Transverse colon (tissue), 4 donors: Measurements from ENCODE around the gene ZNF423. TPM values are rescaled to one million over a fixed set of nuclear protein-coding genes. Genes with fewer than 3 reads are reported as not detected.

Experiments
- DNase-seq: peaks from one replicate; pipeline ENCODE4 v3.0.0-alpha.2; 2019
- H3K27ac ChIP-seq, 4 donors: fragments of 200-600 bp; sonication (generic); 2 replicates each; pipeline ENCODE4 v1.5.1; 2016 to 2018; ENCODE audit warnings: inconsistent platforms in 4 of 4
- H3K27me3 ChIP-seq: fragments of 200-600 bp; sonication (generic); 2 replicates; pipeline ENCODE4 v1.5.1; 2017; ENCODE audit warnings: inconsistent platforms
- H3K36me3 ChIP-seq, 4 donors: fragments of 200-600 bp; sonication (generic); 2 replicates each; pipeline ENCODE4 v1.5.1; 2017 to 2019; ENCODE audit warnings: inconsistent platforms in 4 of 4
- H3K4me1 ChIP-seq, 4 donors: fragments of 200-600 bp; sonication (generic); 2 replicates each; pipeline ENCODE4 v1.5.1; 2017 to 2020; ENCODE audit warnings: inconsistent platforms in 4 of 4
- H3K4me3 ChIP-seq, 4 donors: fragments of 200-600 bp; sonication (generic); 1 replicate in 1 of 4; 2 replicates in 3 of 4; pipeline versions ENCODE4 v1.5.1 to v1.6.1; 2017 to 2019; ENCODE audit warnings: inconsistent platforms in 4 of 4
- H3K9me3 ChIP-seq, 2 donors: fragments of 200-600 bp; sonication (generic); 2 replicates each; pipeline ENCODE4 v1.5.1; 2017 to 2019; ENCODE audit warnings: inconsistent platforms in 2 of 2
- EP300 ChIP-seq: sonication (generic); formaldehyde crosslinking; IDR thresholded peaks from one replicate; pipeline ENCODE4 v1.6.1; 2017; ENCODE audit warnings: antibody characterized with exemption, low read depth
- POLR2A ChIP-seq: fragments of 450-650 bp; IDR thresholded peaks from one replicate; pipeline ENCODE4 v1.6.1; 2016; ENCODE audit warnings: antibody characterized with exemption, mild to moderate bottlenecking, moderate library complexity
- POLR2AphosphoS5 ChIP-seq, 3 donors: sonication (generic); formaldehyde crosslinking; IDR thresholded peaks; one replicate each; pipeline ENCODE4 v1.6.1; 2016; ENCODE audit warnings: antibody characterized with exemption in 3 of 3
- WGBS, 2 donors: methylation state at CpG; one replicate each; pipeline ENCODE4 v1.1.5; 2018; ENCODE audit warnings: low coverage in 1 of 2; 5-methylcytosine and 5-hydroxymethylcytosine counted together
- in situ Hi-C, 4 donors: fragments of 200-750 bp; cut with MboI; loops; one replicate each; pipeline versions ENCODE4 v1.15.0 to v1.15.1; 2017; ENCODE audit warnings: low sequenced_read_pairs in 3 of 4, low pct_ligation_motif_present in 1 of 4, low pct_unique_long_range_greater_than_20kb in 1 of 4
- intact Hi-C: fragments of 100-400 bp; cut with DNase I; formaldehyde crosslinking; loops from one replicate; pipeline ENCODE4 v1.15.1; 2023; ENCODE audit warnings: low total_unique reads
- total RNA-seq, 4 donors: library from RNA; depleted of rRNA; stranded (reverse); fragments of >200 nt; gene quantifications; one replicate each; pipeline ENCODE4 v1.1.0, GENCODE V29; 2016
- TF ChIP-seq, protein P1 (sequence below), 5 experiments: fragments of 200-600 bp in 3 of 5; fragments of 450-650 bp in 2 of 5; sonication (generic) in 3 of 5; IDR thresholded peaks; 1 replicate in 2 of 5; 2 replicates in 3 of 5; pipeline ENCODE4 v1.5.1; 2016 to 2017; ENCODE audit warnings: antibody characterized with exemption in 5 of 5, inconsistent platforms in 3 of 5, mild to moderate bottlenecking in 2 of 5, moderate library complexity in 1 of 5

Gene ZNF423
- total RNA-seq, 4 donors from 2014 or later, result 4.9 to 13.1 (median 7.2) TPM

DNA sequence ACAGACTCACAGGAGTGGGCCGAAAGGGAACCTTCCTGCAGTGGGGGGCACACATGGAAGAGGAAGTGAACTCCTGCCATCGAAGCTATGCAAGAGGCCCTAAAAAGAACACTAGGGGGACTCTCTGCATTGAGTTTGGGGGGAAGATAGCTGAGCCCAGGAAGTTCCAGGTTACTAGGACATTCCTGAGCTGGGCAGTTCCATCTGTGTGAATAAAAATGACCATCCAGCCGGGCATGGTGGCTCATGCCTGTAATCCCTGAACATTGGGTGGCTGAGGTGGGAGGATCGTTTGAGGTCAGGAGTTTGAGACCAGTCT is 211.8 kb downstream of the ZNF423 start:
- Histone ChIP-seq H3K36me3 (peaks cover 0 to 3% (median 0%) of the 10 kb centered on the region in 4 donors), H3K27ac (no peak overlapping the region), H3K9me3 (peaks cover 10 to 15% of the 10 kb centered on the region in 2 donors), H3K4me1 (peaks cover 0 to 12% (median 4%) of the 10 kb centered on the region in 4 donors), H3K27me3 (no peaks in the 10 kb centered on the region), H3K4me3 (no peak overlapping the region)
- in situ Hi-C loops (no loop called here), intact Hi-C loops (no loop called here)
- DNase-seq, result no peak
- TF ChIP-seq POLR2A, result no peak
- TF ChIP-seq, protein P1, sequence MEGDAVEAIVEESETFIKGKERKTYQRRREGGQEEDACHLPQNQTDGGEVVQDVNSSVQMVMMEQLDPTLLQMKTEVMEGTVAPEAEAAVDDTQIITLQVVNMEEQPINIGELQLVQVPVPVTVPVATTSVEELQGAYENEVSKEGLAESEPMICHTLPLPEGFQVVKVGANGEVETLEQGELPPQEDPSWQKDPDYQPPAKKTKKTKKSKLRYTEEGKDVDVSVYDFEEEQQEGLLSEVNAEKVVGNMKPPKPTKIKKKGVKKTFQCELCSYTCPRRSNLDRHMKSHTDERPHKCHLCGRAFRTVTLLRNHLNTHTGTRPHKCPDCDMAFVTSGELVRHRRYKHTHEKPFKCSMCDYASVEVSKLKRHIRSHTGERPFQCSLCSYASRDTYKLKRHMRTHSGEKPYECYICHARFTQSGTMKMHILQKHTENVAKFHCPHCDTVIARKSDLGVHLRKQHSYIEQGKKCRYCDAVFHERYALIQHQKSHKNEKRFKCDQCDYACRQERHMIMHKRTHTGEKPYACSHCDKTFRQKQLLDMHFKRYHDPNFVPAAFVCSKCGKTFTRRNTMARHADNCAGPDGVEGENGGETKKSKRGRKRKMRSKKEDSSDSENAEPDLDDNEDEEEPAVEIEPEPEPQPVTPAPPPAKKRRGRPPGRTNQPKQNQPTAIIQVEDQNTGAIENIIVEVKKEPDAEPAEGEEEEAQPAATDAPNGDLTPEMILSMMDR (IDR thresholded peaks at IDR 0.05), result no peak
- TF ChIP-seq EP300, result no peak
- no peak for TF ChIP-seq POLR2AphosphoS5 (IDR thresholded peaks at IDR 0.05)
- WGBS, 2 donors, result 35 to 53% methylated on average over 3 to 4 of the region's 4 CpGs

DNA sequence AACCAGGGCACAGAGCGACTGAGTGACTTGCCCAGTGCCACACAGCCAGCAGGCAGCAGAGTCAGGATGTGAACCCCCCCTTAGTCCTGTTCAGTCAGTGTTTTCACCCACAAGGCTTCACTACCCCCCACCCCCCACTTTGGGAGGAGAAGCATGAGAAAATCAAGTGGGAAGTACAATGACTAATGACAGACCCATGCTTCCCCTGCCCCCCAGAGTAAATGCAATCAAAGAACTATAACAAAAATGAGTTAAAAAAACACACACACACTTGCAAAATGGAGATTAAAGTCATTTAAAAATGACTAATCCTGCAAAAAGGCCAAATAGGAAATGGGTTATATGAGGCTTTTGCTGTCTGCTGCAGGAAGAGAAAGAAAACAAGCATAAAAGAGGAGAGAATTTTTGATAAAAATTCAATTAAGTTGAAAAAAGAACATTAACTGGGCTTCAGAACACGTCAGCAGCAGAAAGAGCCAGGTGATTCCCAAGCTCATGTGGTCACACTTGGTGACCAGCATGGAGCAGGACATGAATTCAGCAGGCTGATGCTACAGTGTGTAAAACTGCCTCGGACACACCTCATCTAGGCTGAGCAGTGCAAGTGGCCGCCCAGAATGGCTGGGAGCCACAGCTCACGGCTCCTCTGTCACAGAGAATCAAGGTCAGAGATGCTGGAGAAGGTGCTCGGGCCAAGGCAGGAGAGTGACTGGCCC is 212.3 kb downstream of the ZNF423 start:
- intact Hi-C loops, result no loop called here
- in situ Hi-C loops, result no loop called here

GRCh38 chr16:49641250-49641649 is 214.7 kb downstream of the ZNF423 start:
- intact Hi-C loops, result no loop called here
- in situ Hi-C loops, result no loop called here
- H3K4me3 ChIP-seq, result no peak overlapping the region
- no peaks in the 10 kb centered on the region for H3K27me3 ChIP-seq
- no peak for DNase-seq
- TF ChIP-seq POLR2AphosphoS5 (IDR thresholded peaks at IDR 0.05), result no peak
- H3K4me1 ChIP-seq, result peaks cover 0 to 18% (median 4%) of the 10 kb centered on the region in 4 donors
- H3K27ac ChIP-seq, result no peak overlapping the region
- H3K9me3 ChIP-seq, result no peaks in the 10 kb centered on the region
- H3K36me3 ChIP-seq, result no peaks in the 10 kb centered on the region
- 50% methylated on average over 3 of the region's 3 CpGs; no CpG with 5 or more reads in 1 of the 2 donors for WGBS, 2 donors

More for the DNA sequence above, 212.3 kb downstream of the ZNF423 start:
- peaks cover 0 to 15% (median 4%) of the 10 kb centered on the region in 4 donors for H3K4me1 ChIP-seq
- peaks cover 0 to 1% (median 0%) of the 10 kb centered on the region in 4 donors for H3K36me3 ChIP-seq
- DNase-seq, result no peak
- TF ChIP-seq POLR2AphosphoS5 (IDR thresholded peaks at IDR 0.05), result no peak
- no peak for TF ChIP-seq POLR2A
- TF ChIP-seq, protein P1 (IDR thresholded peaks at IDR 0.05), result no peak
- no peak for TF ChIP-seq EP300
- H3K9me3 ChIP-seq, result peaks cover 8 to 11% of the 10 kb centered on the region in 2 donors
- no peaks in the 10 kb centered on the region for H3K27me3 ChIP-seq
- no peak overlapping the region for H3K4me3 ChIP-seq
- 66 to 79% methylated on average over 3 to 6 of the region's 6 CpGs for WGBS, 2 donors
- H3K27ac ChIP-seq, result no peak overlapping the region

DNA sequence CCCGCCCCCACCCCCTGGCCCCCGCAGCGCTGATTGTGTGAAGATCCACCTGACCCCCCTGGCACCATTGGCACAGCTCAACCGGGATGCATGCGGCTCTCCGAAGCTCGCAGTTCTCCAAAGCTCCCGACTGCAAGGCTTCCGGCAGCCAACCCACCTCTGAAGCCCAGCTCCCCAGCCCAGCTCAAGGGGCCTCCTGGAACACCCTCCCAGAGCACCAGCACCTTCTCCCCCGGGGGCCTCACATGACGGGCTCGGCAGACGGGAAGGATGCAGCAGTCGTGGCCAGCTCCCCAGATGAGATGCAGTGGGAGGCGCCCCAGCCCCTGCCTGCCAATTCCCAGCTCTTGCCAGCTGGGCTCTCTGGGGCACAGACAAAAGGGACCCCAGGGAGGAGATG is 215.3 kb downstream of the ZNF423 start:
- no peak for DNase-seq
- Histone ChIP-seq H3K9me3 (no peaks in the 10 kb centered on the region), H3K27me3 (no peaks in the 10 kb centered on the region), H3K4me3 (no peak overlapping the region), H3K36me3 (no peaks in the 10 kb centered on the region), H3K27ac (peak overlapping the region in 1 of 4 donors; percentile 63), H3K4me1 (peaks cover 0 to 18% (median 4%) of the 10 kb centered on the region in 4 donors)
- in situ Hi-C loops (no loop called here), intact Hi-C loops (no loop called here)
- TF ChIP-seq POLR2A (no peak), POLR2AphosphoS5 (IDR thresholded peaks at IDR 0.05) (no peak), EP300 (no peak)
- TF ChIP-seq, protein P1 (IDR thresholded peaks at IDR 0.05), result no peak
- 56% methylated on average over 15 of the region's 15 CpGs; no CpG with 5 or more reads in 1 of the 2 donors for WGBS, 2 donors
